DMS53 (cell line): ENCODE data around the gene ZP4.

Source experiments
- DNase-seq: peaks from one replicate; lab custom pipeline; 2025; lab: John Stamatoyannopoulos, UW

The ZP4 gene, protein sequence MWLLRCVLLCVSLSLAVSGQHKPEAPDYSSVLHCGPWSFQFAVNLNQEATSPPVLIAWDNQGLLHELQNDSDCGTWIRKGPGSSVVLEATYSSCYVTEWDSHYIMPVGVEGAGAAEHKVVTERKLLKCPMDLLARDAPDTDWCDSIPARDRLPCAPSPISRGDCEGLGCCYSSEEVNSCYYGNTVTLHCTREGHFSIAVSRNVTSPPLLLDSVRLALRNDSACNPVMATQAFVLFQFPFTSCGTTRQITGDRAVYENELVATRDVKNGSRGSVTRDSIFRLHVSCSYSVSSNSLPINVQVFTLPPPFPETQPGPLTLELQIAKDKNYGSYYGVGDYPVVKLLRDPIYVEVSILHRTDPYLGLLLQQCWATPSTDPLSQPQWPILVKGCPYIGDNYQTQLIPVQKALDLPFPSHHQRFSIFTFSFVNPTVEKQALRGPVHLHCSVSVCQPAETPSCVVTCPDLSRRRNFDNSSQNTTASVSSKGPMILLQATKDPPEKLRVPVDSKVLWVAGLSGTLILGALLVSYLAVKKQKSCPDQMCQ

DNA sequence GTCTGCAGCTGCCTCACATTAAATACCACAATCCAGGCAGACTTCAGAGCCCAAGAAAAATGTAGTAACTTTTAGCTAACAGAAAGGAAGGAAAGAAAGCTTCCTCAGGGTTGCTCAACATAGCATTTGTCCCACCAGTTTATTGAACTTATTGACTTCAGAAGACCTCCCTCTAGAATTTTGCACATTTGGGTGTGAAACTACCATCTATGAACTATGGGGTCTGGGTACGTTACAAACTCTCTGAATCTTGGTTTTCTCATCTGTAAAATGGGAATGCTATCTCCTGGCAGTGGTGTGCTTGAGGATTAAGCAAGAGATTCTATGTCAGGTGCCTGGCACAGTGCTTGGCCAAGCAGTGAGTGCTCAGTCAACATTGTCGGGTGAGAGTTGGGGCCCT is at the start of gene ZP4:
TSS of gene ZP4 (minus strand) at position 101 of the 400 bp plus-strand sequence. CDS start 287 bp downstream, outside the sequence.
- DNase-seq = no peak

DNA sequence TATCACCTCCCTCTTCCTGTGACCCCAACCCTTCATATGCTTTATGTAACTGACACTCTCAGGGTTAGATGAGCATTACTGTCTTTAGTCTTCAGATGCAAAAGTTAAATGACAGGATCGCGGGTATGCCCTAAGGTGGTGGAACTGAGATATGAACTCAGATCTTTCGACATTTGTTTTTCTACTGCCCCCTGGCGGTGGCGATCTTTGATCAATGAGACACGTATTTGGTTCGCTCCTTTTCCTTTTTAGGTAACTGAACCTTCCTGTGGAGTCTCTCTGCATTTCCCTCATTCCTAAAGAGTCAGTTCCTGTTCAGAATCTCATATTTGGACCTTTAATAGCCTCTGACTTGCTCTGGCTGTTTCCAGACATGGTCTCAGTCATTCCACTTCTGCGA is 47.8 kb upstream of the ZP4 start:
- DNase-seq = peak; percentile 38

DNA sequence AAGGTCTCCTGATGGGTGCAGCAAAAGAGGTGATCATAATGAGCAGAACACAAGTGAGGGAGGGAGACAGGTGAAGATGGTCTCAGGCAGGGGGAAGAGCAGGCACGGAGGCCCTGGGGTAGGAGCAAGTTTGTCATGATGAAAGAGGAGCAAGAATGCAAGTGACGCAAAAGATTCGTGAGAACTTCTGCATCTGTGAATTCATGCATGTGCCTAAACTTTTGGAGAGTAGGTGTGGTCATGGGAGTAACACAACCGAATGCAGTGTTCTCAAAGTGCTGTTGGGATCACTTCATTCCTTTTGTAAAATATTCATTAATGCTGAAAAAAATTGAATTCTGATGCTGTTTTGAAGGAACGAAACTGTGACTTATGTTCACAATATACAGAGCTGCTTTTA is 47.3 kb upstream of the ZP4 start:
- DNase-seq = no peak

DNA sequence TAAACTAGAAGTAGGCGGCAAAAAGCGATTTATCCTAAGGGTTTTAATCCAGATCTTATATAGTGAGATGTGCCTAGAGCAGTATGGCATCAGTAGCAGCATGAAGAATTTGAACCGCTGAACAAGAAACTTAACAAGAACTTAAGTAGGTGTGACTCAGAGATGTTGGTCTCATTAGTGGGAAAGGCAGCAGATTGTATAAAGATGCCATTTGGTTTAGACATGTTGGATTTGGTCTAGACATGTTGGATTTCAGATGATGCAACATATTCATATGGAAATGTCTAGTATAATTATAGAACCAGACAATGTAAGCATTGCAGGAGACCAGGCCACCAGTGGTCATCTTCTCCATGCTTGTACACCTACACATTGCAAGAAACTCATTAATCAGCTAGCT is 42.1 kb upstream of the ZP4 start:
- DNase-seq = no peak

DNA sequence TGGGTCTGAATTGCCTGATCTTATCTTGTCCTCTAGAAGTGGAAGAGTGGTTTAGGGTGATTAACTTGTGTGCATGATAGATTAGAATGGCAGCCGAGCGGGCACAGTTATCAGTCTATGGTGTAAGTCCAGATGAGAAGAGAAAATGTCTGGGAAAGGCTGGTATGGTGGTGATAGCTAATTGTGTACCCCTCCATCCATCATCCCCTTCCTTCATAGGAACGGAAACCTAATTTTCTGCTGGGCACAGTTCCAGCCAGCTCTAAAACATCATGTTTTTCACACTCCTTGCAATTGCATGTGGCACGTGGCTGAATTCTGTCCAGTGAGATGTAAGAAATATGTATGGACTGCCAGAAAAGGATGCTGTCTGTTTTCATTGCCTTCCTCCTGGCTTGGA is 40.9 kb upstream of the ZP4 start:
- DNase-seq = no peak

DNA sequence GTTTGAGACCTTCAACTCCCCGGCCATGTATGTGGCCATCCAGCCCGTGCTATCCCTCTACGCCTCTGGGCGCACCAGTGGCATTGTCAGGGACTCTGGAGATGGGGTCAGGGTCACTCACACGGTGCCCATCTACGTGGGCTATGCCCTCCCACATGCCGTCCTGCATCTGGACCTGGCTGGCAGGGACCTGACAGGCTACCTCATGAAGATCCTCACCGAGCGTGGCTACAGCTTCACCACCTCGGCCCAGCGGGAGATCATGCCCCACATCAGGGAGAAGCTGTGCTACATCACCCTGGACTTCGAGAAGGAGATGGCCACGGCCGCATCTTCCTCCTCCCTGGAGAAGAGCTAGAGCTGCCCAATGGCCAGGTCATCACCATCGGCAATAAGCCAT is 36.5 kb upstream of the ZP4 start:
- DNase-seq = no peak

DNA sequence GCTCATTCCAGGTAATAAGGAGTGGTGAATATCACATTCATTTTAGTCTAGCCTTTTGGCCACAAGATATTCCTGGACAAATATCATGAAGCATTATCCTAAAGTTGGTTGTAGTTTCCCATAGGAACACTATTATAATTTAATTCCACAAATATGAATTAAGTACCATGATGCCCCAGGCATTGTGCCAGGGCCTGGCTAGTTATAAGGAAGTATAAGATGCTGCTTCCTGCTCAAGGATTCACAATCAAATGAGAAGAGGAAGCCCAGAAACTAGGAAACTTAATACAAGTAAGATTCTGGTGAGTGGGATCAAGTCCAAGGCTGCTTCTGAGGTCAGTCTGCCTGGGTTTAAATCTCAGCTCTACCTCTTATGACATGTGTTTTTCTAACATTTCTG is 30.6 kb upstream of the ZP4 start:
- DNase-seq = no peak

DNA sequence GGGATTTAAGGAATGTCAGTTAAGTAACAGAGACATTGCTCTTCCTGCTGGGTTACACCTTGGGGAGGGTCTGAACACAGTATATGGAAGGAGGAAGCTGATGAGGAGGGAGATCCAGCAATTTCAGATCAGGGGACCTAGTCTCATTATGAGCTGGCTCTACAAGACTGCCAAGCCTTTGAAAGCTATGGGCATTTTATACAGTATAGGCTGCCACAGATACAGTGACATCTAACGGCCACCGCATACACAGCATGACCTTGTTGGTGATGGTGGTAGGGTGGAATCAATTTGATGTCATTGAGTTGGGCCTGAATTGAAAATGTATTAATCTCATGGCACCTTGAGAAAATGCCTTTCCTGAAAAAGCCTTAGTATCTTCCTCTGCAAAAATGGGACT is 22.6 kb upstream of the ZP4 start:
- DNase-seq = peak; percentile 44

DNA sequence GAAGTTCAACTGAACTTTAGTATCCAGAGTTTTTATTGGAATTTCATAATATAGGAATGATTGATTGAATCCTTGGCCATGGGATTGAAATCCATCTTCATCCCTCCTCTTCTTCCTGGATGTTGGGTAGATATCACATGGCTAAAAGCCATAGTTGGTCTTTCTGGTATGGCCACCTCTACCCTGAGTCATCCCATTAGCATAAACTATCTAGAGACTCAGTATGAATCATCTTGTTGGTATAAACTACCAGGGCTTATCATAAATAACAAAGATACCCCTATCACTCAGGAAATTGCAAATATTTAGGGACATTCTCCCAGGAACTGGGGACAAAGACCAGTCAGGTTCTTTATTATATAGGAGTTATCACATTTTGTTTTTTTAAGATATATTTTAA is 21.2 kb upstream of the ZP4 start:
- peak; percentile 9 for DNase-seq

DNA sequence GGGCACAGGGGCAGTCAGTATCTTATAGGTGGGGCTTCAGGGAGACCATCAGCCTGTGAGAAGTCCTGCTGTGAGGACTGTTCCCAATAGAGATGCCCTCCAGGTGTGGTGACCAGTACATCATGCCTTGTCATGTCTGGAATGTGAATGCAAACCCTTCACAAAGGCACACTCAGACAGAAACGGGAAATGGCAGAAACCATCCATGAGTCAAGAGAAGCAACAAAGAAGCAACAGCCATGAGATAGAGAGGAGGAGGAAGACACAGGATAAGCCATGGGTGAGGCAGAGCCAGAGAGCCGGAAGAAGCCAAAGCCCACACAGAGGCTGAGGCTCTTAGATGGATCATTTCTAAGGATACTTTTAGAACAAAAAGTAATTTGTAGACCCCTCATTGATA is 20.1 kb upstream of the ZP4 start:
- no peak for DNase-seq

DNA sequence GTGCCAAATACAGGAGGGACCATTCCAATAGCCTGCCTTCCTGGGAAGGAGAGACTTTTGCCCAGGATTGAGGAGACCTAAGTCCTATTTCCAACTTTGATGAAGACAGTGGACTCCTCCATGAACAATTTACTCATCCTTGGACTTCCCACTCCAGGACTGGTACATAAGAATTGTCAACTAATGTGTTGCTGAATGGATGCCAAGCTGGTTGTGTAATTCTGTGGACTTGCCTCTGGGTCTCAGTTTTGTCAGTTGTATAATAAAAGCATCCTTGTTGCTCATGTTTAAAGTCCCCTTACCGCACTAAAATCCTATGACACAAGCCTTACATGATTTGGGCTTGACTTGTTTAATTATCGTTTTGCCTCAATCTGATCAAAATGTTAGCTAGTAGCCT is 13.2 kb upstream of the ZP4 start:
- no peak for DNase-seq

DNA sequence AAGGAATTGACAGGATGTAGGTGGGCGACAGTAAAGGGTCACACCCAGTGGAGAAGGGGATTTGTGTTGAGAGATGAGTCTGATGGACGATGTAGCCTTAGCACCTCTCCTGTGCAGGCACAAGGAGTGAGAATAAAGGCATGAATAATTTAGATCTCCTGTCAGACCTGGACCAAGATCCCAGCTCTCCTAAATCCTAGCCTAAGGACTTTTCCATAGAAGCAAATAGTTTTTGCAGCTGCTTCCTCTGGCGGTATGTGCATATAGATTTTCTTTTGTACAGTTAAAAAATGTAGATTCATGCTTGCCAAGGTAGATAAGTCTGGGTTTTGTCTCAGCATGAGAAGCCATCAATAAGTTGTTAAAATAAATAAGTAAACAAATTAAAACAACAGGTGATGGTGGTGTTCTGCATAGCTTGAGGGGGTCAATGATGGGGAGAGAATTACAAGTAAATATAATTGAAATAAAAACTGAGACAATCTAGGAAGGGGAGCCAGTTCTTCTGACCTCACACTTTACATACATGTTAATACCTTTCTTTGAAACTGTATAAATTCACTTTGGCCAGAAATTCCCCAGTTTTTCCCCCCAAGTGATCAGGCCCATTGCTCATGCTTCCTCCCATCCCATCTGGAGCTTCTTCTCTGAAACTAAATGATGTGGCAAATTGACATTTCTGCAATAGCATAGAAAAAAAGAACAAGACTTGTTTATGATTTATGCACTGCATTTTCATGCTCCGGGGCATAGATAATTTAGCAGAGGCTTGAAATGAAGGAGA is 12.4 kb upstream of the ZP4 start:
- no peak for DNase-seq

DNA sequence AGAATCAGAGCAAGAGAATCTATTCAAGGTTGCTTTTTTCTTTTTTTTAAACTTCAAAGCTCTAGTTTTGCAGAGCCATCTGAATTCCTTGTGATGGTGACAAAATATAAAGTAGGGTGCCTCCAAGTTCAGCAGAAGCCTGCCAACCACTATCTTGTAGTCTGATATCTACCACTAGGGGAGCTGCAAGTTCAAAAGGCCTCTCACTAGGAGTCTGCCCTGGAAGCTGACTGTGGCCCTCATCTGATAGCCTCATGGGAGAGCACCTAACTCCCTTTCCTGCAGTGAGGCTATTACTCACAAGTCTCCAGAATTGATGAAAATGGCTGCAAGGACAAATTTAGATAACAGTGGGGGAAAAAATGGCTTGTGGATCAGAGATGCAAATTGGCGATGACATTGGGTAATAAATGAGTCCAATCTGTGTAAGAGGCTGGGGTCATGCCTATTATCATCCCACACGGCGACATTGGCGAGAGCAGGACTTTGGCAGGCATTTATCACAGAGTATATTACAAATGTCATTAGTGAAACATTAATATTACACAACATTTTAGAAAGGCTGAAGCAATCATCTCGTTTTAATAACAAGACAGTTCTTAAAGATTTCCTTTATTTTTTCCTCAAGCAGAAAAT is 10.7 kb upstream of the ZP4 start:
- DNase-seq = peak; percentile 74

DNA sequence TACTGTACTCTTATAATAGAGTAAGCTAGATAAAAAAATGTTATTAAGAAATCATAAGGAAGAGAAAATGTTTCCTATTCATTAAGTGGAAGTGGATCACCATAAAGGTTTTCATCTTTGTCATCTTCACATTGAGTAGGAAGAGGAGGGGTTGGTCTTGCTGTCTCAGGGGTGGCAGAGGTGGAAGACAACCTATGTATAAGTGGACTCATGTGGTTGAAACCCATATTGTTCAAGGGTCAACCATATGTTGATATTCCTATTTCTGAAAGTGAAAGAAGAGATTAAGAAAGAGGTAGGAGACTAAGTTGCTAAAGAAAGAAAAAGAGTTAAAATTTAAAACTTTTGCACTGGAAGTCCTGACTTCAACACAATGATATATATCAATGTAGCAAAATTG is 4.9 kb upstream of the ZP4 start:
- DNase-seq = no peak

DNA sequence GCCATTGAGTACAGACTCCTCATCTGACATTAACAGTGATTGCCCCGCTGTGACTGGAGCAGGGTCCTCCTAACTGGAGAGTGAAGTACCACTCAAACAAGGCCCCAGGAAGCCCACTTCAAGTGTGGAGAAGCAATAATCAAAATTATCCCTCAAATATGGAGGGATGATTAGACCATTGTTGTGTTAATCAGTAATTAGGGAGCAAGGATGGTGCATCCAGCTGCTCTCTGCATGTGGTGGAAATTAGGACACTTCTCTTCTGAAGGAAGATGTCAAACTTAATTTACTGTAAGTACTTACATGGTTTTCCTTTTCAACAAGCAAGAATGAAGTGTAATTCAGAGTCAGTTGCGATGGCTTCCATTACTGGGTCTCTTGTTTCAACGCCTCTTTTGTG is 3.4 kb upstream of the ZP4 start:
- no peak for DNase-seq

DNA sequence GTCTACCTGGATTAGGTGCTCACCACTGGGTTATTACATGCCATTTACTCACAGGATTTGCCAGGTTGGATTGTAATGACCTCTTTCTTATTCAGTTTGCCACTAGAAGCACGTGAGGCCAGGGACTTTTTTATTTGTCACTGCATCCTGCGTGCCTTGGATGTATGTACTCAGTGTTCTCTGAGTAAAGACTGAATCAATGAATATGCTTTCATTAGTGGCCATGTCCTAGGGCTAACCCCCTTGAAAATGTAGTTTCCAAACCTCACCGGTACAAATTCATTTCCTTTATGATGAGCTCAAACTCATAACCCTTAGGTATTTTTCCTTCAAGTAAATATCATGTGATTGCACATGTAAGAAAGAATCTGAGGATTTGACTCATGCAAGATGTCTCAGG is 1.3 kb upstream of the ZP4 start:
- DNase-seq = no peak

DNA sequence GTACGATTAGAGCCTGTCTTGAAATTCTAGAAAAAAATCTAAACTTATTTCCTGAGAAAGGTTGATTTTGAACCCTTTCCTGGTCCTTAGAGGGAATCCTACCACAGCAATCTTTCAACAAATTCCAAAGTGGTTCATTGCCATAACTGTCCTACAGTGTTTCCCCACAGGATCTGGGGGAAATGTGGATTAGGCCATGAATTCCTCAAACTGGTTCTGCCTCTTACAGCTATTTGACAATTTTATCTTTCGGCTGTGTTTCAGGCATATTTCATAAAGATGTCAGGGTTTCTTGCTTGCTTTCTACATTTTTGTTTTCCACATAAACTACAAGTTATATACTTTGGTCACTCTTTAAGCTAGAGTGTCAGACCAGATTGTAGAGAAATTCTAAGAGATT is 544 bp upstream of the ZP4 start:
- DNase-seq = no peak

DNA sequence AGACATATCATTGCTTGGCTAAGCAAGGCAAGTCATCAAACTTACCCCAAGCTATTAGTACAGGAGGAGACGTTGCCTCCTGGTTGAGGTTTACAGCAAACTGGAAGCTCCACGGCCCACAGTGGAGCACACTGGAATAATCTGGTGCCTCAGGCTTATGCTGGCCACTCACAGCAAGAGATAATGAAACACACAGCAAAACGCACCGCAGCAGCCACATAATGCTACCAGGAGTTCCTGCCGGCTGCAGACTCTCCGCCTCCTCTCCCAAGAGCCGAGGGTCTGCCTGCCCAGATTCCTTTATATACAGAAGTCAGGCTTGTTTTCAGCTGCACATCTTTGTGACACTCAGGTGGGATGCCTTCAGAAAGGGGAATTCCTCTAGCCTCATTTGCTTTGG is 306 bp downstream of the ZP4 start:
- DNase-seq = no peak

DNA sequence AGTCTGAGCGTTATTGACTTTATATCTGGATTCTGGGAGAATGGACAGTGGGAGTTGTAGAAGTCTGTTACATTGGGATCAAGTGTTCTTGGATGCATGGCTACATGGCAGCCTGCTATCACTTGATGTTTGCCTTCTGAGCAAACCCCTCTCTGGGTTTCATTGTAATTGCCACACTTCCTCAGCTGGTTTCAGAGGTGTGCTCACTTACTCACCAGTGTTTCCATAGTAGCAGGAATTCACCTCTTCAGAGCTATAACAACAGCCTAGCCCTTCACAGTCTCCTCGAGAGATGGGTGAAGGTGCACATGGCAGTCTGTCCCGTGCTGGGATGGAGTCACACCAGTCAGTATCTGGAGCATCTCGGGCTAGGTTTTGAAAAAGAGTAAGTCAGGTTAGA is 2.6 kb downstream of the ZP4 start:
- DNase-seq = peak; percentile 43

DNA sequence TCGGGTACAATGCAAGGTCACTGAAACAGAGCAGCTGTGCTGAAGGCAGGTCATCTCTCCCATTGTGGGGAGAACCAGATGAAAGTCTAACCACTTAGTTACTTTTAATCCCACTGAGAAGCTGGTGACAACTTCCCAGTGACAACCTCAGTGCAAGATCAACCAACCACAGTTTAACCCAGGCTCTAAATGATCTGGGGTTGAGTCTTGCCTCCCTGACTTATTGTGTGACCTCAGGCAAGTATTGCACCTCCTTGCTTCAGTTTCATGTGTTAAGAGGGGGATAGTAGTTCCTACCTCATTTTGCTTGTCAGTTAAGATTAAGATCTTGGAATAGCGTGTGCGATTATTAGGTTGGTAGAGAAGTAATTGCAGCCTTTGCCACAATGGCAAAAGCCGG is 3.2 kb downstream of the ZP4 start:
- no peak for DNase-seq

DNA sequence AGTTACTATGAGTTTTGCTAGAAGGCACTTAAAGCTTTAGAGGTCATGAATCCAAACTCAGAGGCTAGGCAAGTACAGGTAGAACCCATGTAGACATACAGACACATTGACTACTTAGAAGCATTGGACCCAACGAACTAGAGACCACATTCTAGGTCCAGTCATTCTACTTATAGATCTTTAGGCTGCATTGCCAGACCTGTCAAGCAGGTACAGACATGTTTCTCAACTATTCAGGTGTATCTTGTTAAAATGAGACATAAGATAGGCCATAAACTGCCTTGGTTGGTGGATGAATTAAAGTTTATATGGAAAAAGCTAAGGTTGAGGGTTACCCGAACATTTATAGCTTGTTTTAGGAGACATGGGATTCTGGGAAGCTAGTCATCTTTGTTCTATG is 6.5 kb downstream of the ZP4 start:
- DNase-seq = no peak

DNA sequence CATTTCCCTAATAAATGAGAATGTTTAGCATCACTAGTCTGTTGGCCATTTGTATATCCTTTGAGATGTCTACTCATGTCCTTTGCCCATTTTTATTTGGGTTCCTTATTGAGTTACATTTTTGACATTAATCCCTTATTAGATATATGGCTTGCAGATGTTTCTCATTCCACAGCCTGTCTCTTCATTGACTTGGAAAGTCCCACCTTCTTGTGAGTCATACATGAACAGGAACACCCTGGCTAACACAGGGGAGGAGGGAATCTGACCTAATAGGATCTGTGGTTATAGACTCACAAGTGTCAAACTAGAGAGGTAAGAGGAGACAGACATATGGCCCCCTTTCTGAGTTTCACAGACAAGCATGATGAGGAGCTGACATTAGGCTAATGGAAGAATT is 11.5 kb downstream of the ZP4 start:
- peak; percentile 20 for DNase-seq

DNA sequence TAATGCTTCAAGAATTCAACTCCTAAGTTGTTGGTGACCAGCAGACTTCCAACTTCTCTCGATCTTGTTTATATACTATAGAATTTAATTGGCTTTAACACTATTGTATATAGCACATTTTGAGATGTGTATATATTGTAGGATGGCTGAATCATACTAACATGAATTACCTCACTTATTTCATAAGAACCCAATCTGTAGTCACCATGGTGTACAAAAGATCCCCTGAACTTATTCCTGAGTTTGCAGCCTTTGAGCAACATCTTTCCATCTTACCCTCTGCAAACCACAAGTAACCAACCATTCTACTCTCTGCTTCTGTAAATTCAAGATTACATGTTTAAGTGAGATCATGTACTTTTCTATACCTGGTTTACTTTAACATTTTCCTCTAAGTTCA is 12.3 kb downstream of the ZP4 start:
- DNase-seq = no peak
